K562 (cell line): ENCODE measurements around the gene OR52E4. TPM values are rescaled to one million over a fixed set of nuclear protein-coding genes. Genes with fewer than 3 reads are reported as not detected.

ENCODE experiments used
- ATAC-seq: fragments of 200-7000 bp; cut with Tn5 transposase; 3 replicates; pipeline ENCODE4 v1.9.1; 2020; ENCODE audit warnings: moderate library complexity
- Bru-seq: library from RNA; stranded (reverse); fragments of 400-500 nt; gene quantifications from one replicate; lab custom pipeline; 2021; lab: Mats Ljungman, UMichigan
- BruChase-seq, 2 experiments: library from RNA; stranded (reverse); fragments of 400-500 nt; gene quantifications; one replicate each; lab custom pipeline; 2021; lab: Mats Ljungman, UMichigan
- BruUV-seq: library from RNA; stranded (reverse); fragments of 400-500 nt; replicated peaks from 2 replicates; lab custom pipeline; 2021; lab: Mats Ljungman, UMichigan
- CTCF ChIA-PET: fragments of 300-600 bp; formaldehyde crosslinking; extraction: SDS; loops from one replicate; lab custom pipeline; 2021; ENCODE audit warnings: low intra/inter-chr PET ratio; lab: Yijun Ruan, JAX
- POLR2A ChIA-PET: fragments of 300-600, 350-650 bp; sonication (Branson Sonifier 250); formaldehyde crosslinking; extraction: SDS; loops from one replicate; lab custom pipeline; 2021; ENCODE audit warnings: antibody characterized with exemption, inconsistent platforms; lab: Yijun Ruan, JAX
- DNase-seq, 4 experiments: peaks; one replicate each; pipeline versions ENCODE4 v3.0.0 to v3.0.0-alpha.2; 2011 to 2018; ENCODE audit warnings: low spot score in 3 of 4, mixed read lengths in 3 of 4; ENCODE audit errors: extremely low read depth in 1 of 4
- FAIRE-seq: peaks from 2 replicates; lab custom pipeline; 2011; peaks lifted over from hg19 to GRCh38; lab: Jason Lieb, UNC
- H2AFZ ChIP-seq: 2 replicates; pipeline ENCODE4 v1.6.0; 2011; ENCODE audit warnings: low read depth, low read length, control low read depth, inconsistent platforms
- H3K27ac ChIP-seq: fragments of 200-600 bp; 3 replicates; pipeline ENCODE4 v1.8.0; 2011; ENCODE audit warnings: low read depth, mild to moderate bottlenecking, control low read depth, inconsistent platforms, low read length, moderate library complexity, mixed read lengths; ENCODE audit errors: extremely low read depth
- H3K27me3 ChIP-seq, 2 experiments: fragments of 300-600 bp in 1 of 2; 2 replicates in 1 of 2; 3 replicates in 1 of 2; pipeline versions ENCODE4 v1.6.0 to v1.8.0; 2011; ENCODE audit warnings: inconsistent platforms in 2 of 2, low read length in 2 of 2, mild to moderate bottlenecking in 1 of 2, mixed read lengths in 1 of 2, moderate library complexity in 1 of 2; ENCODE audit not compliant: control insufficient read depth in 2 of 2, insufficient read depth in 2 of 2
- H3K36me3 ChIP-seq: fragments of 300-600 bp; 3 replicates; pipeline ENCODE4 v1.8.0; 2011; ENCODE audit warnings: mild to moderate bottlenecking, low read length, inconsistent platforms; ENCODE audit not compliant: control insufficient read depth, insufficient read depth
- H3K4me1 ChIP-seq, 2 experiments: fragments of 200-600 bp in 1 of 2; replicated peaks in 1 of 2; 2 replicates in 1 of 2; 3 replicates in 1 of 2; pipeline versions ENCODE4 v1.5.1 to v1.8.0; 2011; ENCODE audit warnings: inconsistent platforms in 2 of 2, low read length in 2 of 2, mild to moderate bottlenecking in 1 of 2, mixed read lengths in 1 of 2, moderate library complexity in 1 of 2; ENCODE audit not compliant: control insufficient read depth in 2 of 2, insufficient read depth in 2 of 2
- H3K4me2 ChIP-seq: 2 replicates; pipeline ENCODE4 v1.6.1; 2011; ENCODE audit warnings: low read length, control low read depth, inconsistent platforms, mixed read lengths; ENCODE audit not compliant: insufficient read depth
- H3K4me3 ChIP-seq: fragments of 200-600 bp; sonication (generic), shearing (Covaris generic); 2 replicates; pipeline ENCODE4 v1.5.1; 2016; ENCODE audit warnings: control low read depth, inconsistent platforms
- H3K79me2 ChIP-seq: fragments of 200-600 bp; 3 replicates; pipeline ENCODE4 v1.8.0; 2011; ENCODE audit warnings: low read length, inconsistent platforms; ENCODE audit not compliant: control insufficient read depth, insufficient read depth
- H3K9ac ChIP-seq, 2 experiments: 2 replicates each; pipeline versions ENCODE4 v1.6.0 to v1.6.1; 2011; ENCODE audit warnings: low read depth in 2 of 2, low read length in 2 of 2, control low read depth in 1 of 2, inconsistent platforms in 1 of 2, mild to moderate bottlenecking in 1 of 2, mixed read lengths in 1 of 2; ENCODE audit not compliant: insufficient read depth in 1 of 2
- H3K9me1 ChIP-seq: one replicate; pipeline ENCODE4 v1.6.0; 2011; ENCODE audit warnings: inconsistent platforms, mild to moderate bottlenecking, low read length, moderate library complexity; ENCODE audit not compliant: control insufficient read depth, insufficient read depth
- H3K9me3 ChIP-seq: replicated peaks from 2 replicates; pipeline ENCODE4 v1.5.1; 2011; ENCODE audit warnings: low read depth, low read length, inconsistent platforms; ENCODE audit not compliant: control insufficient read depth, insufficient read depth
- H4K20me1 ChIP-seq: replicated peaks from 2 replicates; pipeline ENCODE4 v1.6.1; 2011; ENCODE audit warnings: low read length, inconsistent platforms, mixed read lengths; ENCODE audit not compliant: control insufficient read depth, insufficient read depth
- WGBS: fragments of 100-300 bp; shearing (Covaris generic); methylation state at CpG from one replicate; pipeline ENCODE4 v1.1.6; 2016; ENCODE audit warnings: low coverage, mixed read lengths; ENCODE audit not compliant: insufficient coverage; ENCODE audit errors: missing lambda C conversion rate; 5-methylcytosine and 5-hydroxymethylcytosine counted together
- in situ Hi-C: fragments of 300-500 bp; cut with MboI; formaldehyde crosslinking; loops from 4 replicates; pipeline ENCODE4 v1.15.0; 2018; ENCODE audit warnings: inconsistent platforms, mixed read lengths
- intact Hi-C: fragments of 100-400 bp; cut with micrococcal nuclease; formaldehyde crosslinking; loops from 2 replicates; pipeline ENCODE4 v1.14.2; 2022
- long read RNA-seq, 3 experiments: library from polyadenylated mRNA in 2 of 3; library from RNA in 1 of 3; unstranded in 2 of 3; stranded (forward) in 1 of 3; transcript quantifications; one replicate each; pipeline ENCODE4 v2.0.0, GENCODE V29; 2019 to 2022
- polyA minus RNA-seq, 3 experiments: library from RNA; depleted of rRNA, polyadenylated mRNA; stranded (reverse); fragments of >200 nt; gene quantifications; 2 replicates each; pipeline ENCODE4 v1.2.3, GENCODE V29; 2011
- polyA plus RNA-seq, 8 experiments: library from polyadenylated mRNA; depleted of rRNA in 4 of 8; stranded (reverse) in 5 of 8; unstranded in 3 of 8; fragments of >200 nt; fragmentation: Nextera tagmentation in 2 of 8; fragmentation: Illumina TruSeq in 1 of 8; extraction: Ambion mirVana in 2 of 8; extraction: Trizol in 1 of 8; gene quantifications; 2 replicates each; pipeline versions ENCODE4 v1.2.1 to v1.2.3, GENCODE V29; 2011 to 2014; ENCODE audit warnings: inconsistent platforms in 1 of 8, missing spikeins in 1 of 8
- total RNA-seq, 7 experiments: library from RNA; depleted of rRNA in 6 of 7; stranded (reverse); fragments of >200 nt in 6 of 7; fragmentation: Illumina TruSeq in 2 of 7; extraction: Trizol in 2 of 7; gene quantifications; 2 replicates each; pipeline versions ENCODE4 v1.2.1 to v1.2.3, GENCODE V29; 2011 to 2021; ENCODE audit warnings: low replicate concordance in 1 of 7
- TF ChIP-seq, protein P1 (sequence below), 2 experiments: IDR thresholded peaks in 1 of 2; conservative IDR thresholded peaks in 1 of 2; 2 replicates each; pipeline ENCODE4 v1.6.1; 2016; ENCODE audit warnings: low read depth in 2 of 2, mild to moderate bottlenecking in 1 of 2, missing compliant biosample characterization in 1 of 2, missing genetic modification characterization in 1 of 2, moderate library complexity in 1 of 2

OR52E4 gene
- not detected in 2 replicates for total RNA-seq (2011; cell fraction: chromatin; rRNA removed; ENCODE audit: low replicate concordance)
- total RNA-seq (2011; cell fraction: nucleolus; rRNA removed), result not detected in 2 replicates
- total RNA-seq (2011; cell fraction: nucleoplasm; rRNA removed), result not detected in 2 replicates
- total RNA-seq (2014; rRNA removed) (not detected in 2 replicates), total RNA-seq (2014; rRNA removed; fragmentation: Illumina TruSeq; extraction: Trizol) (not detected in 2 replicates), total RNA-seq (2015; rRNA removed; fragmentation: Illumina TruSeq; extraction: Trizol) (not detected in 2 replicates), total RNA-seq (2021) (not detected in 2 replicates), polyA plus RNA-seq (2011; rRNA removed) (not detected in 2 replicates), polyA plus RNA-seq (2014; fragmentation: Illumina TruSeq; extraction: Trizol) (not detected in 2 replicates), polyA plus RNA-seq (2014; fragmentation: Nextera tagmentation; extraction: Ambion mirVana) (not detected), polyA plus RNA-seq (2014; rRNA removed) (not detected in 2 replicates), polyA minus RNA-seq (2011; rRNA and poly(A)+ RNA removed) (not detected in 2 replicates), Bru-seq, nascent RNA (not detected), BruChase-seq, experiment 1, labeled RNA remaining after a 2-hour chase (not detected), BruChase-seq, experiment 2, labeled RNA remaining after a 6-hour chase (not detected)
- polyA plus RNA-seq (2011; cell fraction: cytosol; rRNA removed), result not detected in 2 replicates
- polyA plus RNA-seq (2011; cell fraction: nucleus; rRNA removed), result not detected in 2 replicates
- not detected in 2 replicates for polyA plus RNA-seq (2012)
- polyA minus RNA-seq (2011; cell fraction: cytosol; rRNA and poly(A)+ RNA removed), result not detected in 2 replicates
- polyA minus RNA-seq (2011; cell fraction: nucleus; rRNA and poly(A)+ RNA removed), result not detected in 2 replicates
- long read RNA-seq, experiment 1, result 0 reads
- long read RNA-seq, experiment 2, result 0 reads
- long read RNA-seq, experiment 3, result 0 reads

DNA sequence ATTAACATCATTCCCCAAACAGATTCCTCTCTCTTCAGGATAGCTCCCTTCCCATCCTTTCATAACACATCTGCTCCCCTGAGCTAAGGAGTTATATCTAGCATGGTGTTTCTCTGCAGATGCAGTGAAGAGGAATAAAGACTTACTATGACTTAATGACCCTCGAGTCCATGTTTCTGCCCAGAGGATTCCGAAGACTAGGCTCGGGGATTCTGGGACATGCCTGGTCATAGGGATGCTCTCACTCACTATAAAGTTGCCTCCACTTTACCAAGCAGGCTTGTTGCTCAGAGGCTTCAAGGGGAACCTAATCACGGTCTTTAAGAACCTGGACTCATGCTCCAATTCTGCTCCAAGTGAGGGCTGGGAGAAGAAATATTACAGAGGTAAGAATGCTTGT lies at the start of gene OR52E4:
Gene OR52E4 (plus strand): TSS at position 301 of the 400 bp plus-strand sequence. CDS start 3,664 bp downstream, outside the sequence.
- Histone ChIP-seq H3K36me3 (no peaks in the 10 kb centered on the region), H2AFZ (no peak within 1 kb of the TSS), H3K79me2 (no peaks in the 10 kb centered on the region), H3K9me1 (no peaks in the 10 kb centered on the region), H3K9ac (no peak within 1 kb of the TSS), H3K4me2 (no peak within 1 kb of the TSS), H4K20me1 (no peaks in the 10 kb centered on the region), H3K9me3 (no peaks in the 10 kb centered on the region), H3K27me3 (peaks cover 0 to 3% of the 10 kb centered on the region in 2 experiments; a peak in 1 of 5 replicates), H3K4me1 (no peaks in the 10 kb centered on the region), H3K27ac (no peak within 1 kb of the TSS), H3K4me3 (no peak within 1 kb of the TSS)
- ATAC-seq, result no peak
- intact Hi-C loops (no loop called here), in situ Hi-C loops (loop anchor here (10.0 kb wide), 1 partner anchor 276 kb away; no protein-coding TSS in a partner anchor)
- WGBS, result 0% methylated on average over 4 of the region's 4 CpGs
- DNase-seq, result no peak
- FAIRE-seq, result no peak
- ChIA-PET CTCF (no interaction called here), POLR2A (no interaction called here)
- no TSS peak for BruUV-seq
- TF ChIP-seq, protein P1, sequence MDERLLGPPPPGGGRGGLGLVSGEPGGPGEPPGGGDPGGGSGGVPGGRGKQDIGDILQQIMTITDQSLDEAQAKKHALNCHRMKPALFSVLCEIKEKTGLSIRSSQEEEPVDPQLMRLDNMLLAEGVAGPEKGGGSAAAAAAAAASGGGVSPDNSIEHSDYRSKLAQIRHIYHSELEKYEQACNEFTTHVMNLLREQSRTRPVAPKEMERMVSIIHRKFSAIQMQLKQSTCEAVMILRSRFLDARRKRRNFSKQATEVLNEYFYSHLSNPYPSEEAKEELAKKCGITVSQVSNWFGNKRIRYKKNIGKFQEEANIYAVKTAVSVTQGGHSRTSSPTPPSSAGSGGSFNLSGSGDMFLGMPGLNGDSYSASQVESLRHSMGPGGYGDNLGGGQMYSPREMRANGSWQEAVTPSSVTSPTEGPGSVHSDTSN (CRISPR knock-in tag; IDR thresholded peaks at IDR 0.05; ENCODE audit: low read depth), result no peak
- TF ChIP-seq, protein P1 (tag; conservative IDR thresholded peaks at IDR 0.05; ENCODE audit: low read depth), result no peak
- TF ChIP-seq, all 486 proteins: peak for 0
